HepG2 (cell line): Measurements from ENCODE around the gene MYD88. TPM values are rescaled to one million over a fixed set of nuclear protein-coding genes. Genes with fewer than 3 reads are reported as not detected.

Experiments used
- ATAC-seq: fragments of 200-7000 bp; cut with Tn5 transposase; 3 replicates; pipeline ENCODE4 v1.9.1; 2020; ENCODE audit warnings: mild to moderate bottlenecking, moderate library complexity
- BruUV-seq: library from RNA; stranded (reverse); fragments of 400-500 nt; replicated peaks from 2 replicates; lab custom pipeline; 2021; lab: Mats Ljungman, UMichigan
- CTCF ChIA-PET: fragments of 300-600 bp; formaldehyde crosslinking; extraction: SDS; loops from one replicate; lab custom pipeline; 2021; ENCODE audit warnings: low total read pairs, inconsistent platforms, low intra/inter-chr PET ratio; lab: Yijun Ruan, JAX
- POLR2A ChIA-PET: fragments of 350-600 bp; sonication (Branson Sonifier 250); formaldehyde crosslinking; loops from one replicate; lab custom pipeline; 2020; ENCODE audit warnings: antibody characterized with exemption, inconsistent platforms; lab: Yijun Ruan, JAX
- DNase-seq: peaks from one replicate; pipeline ENCODE4 v3.0.0-alpha.2; 2015; ENCODE audit warnings: low spot score
- FAIRE-seq: peaks from 3 replicates; lab custom pipeline; 2011; peaks lifted over from hg19 to GRCh38; lab: Jason Lieb, UNC
- H2AFZ ChIP-seq: one replicate; pipeline ENCODE4 v1.6.1; 2011; ENCODE audit warnings: low read length, inconsistent platforms
- H3K27ac ChIP-seq: fragments of 300-600 bp; 3 replicates; pipeline ENCODE4 v1.8.0; 2011; ENCODE audit warnings: mixed run types, mild to moderate bottlenecking, mixed read lengths, low read length, inconsistent platforms; ENCODE audit not compliant: insufficient read depth; ENCODE audit errors: extremely low read length
- H3K27me3 ChIP-seq, 2 experiments: fragments of 200-600 bp in 1 of 2; 2 replicates in 1 of 2; 3 replicates in 1 of 2; pipeline versions ENCODE4 v1.6.0 to v1.8.0; 2011; ENCODE audit warnings: low read length in 2 of 2, mild to moderate bottlenecking in 2 of 2, moderate library complexity in 2 of 2, inconsistent platforms in 1 of 2; ENCODE audit not compliant: insufficient read depth in 2 of 2, control insufficient read depth in 1 of 2
- H3K36me3 ChIP-seq, 2 experiments: fragments of 200-600 bp in 1 of 2; replicated peaks in 1 of 2; 2 replicates in 1 of 2; 3 replicates in 1 of 2; pipeline versions ENCODE4 v1.5.1 to v1.8.0; 2011; ENCODE audit warnings: low read length in 2 of 2, inconsistent platforms in 1 of 2; ENCODE audit not compliant: insufficient read depth in 2 of 2, control insufficient read depth in 1 of 2
- H3K4me1 ChIP-seq: 2 replicates; pipeline ENCODE4 v1.5.1; 2012; ENCODE audit warnings: low read length, inconsistent platforms; ENCODE audit not compliant: insufficient read depth
- H3K4me2 ChIP-seq: 2 replicates; pipeline ENCODE4 v1.6.0; 2011; ENCODE audit warnings: low read depth, low read length, inconsistent platforms
- H3K4me3 ChIP-seq, 3 experiments: fragments of 200-600 bp in 1 of 3; sonication (generic), shearing (Covaris generic) in 1 of 3; replicated peaks in 1 of 3; 2 replicates each; pipeline ENCODE4 v1.5.1; 2011 to 2016; ENCODE audit warnings: low read length in 3 of 3, inconsistent platforms in 2 of 3, low read depth in 2 of 3, mild to moderate bottlenecking in 2 of 3, control low read depth in 1 of 3, mixed read lengths in 1 of 3; ENCODE audit not compliant: insufficient read depth in 1 of 3
- H3K79me2 ChIP-seq: one replicate; pipeline ENCODE4 v1.6.1; 2011; ENCODE audit warnings: low read length, inconsistent platforms; ENCODE audit not compliant: insufficient read depth
- H3K9ac ChIP-seq: 2 replicates; pipeline ENCODE4 v1.6.0; 2011; ENCODE audit warnings: mild to moderate bottlenecking, low read depth, low read length, inconsistent platforms; ENCODE audit not compliant: insufficient read depth
- H3K9me3 ChIP-seq: 2 replicates; pipeline ENCODE4 v1.5.1; 2012; ENCODE audit warnings: mild to moderate bottlenecking, low read length
- H4K20me1 ChIP-seq: 2 replicates; pipeline ENCODE4 v1.6.0; 2011; ENCODE audit warnings: inconsistent platforms, mild to moderate bottlenecking, low read length, moderate library complexity; ENCODE audit not compliant: insufficient read depth
- JUNB ChIP-seq: sonication (generic); formaldehyde crosslinking; IDR thresholded peaks from 2 replicates; pipeline ENCODE4 v1.8.0; 2022; ENCODE audit warnings: missing genetic modification reagents, mild to moderate bottlenecking, borderline replicate concordance
- ZEB1 ChIP-seq: IDR thresholded peaks from 2 replicates; pipeline ENCODE4 v1.6.1; 2012; ENCODE audit warnings: mild to moderate bottlenecking, low read depth, inconsistent platforms; ENCODE audit not compliant: insufficient replicate concordance
- ZNF746 ChIP-seq: sonication (generic); formaldehyde crosslinking; IDR thresholded peaks from 2 replicates; pipeline ENCODE4 v1.8.0; 2022; ENCODE audit warnings: mild to moderate bottlenecking, missing genetic modification reagents
- ZNF761 ChIP-seq: sonication (generic); formaldehyde crosslinking; conservative IDR thresholded peaks from 2 replicates; pipeline ENCODE4 v1.4.0; 2020; ENCODE audit warnings: mild to moderate bottlenecking, missing genetic modification reagents
- WGBS: methylation state at CpG from one replicate; pipeline ENCODE4 v1.1.6; 2017; ENCODE audit warnings: low lambda C conversion rate; 5-methylcytosine and 5-hydroxymethylcytosine counted together
- in situ Hi-C: cut with HindIII; loops from 2 replicates; pipeline ENCODE4 v1.10.0; 2017; ENCODE audit warnings: low pct_unique_long_range_greater_than_20kb; ENCODE audit not compliant: extremely low pct_ligation_motif_present
- intact Hi-C: fragments of 100-400 bp; cut with micrococcal nuclease; formaldehyde crosslinking; loops from one replicate; pipeline ENCODE4 v1.10.0; 2022; ENCODE audit not compliant: unreplicated experiment
- polyA plus RNA-seq, 8 experiments: library from polyadenylated mRNA; depleted of rRNA in 3 of 8; stranded (reverse) in 7 of 8; unstranded in 1 of 8; fragments of >200 nt; fragmentation: Illumina TruSeq in 4 of 8; extraction: Trizol in 4 of 8; gene quantifications; 2 replicates each; pipeline versions ENCODE4 v1.2.1 to v1.2.3, GENCODE V29; 2011 to 2016; ENCODE audit warnings: low read depth in 4 of 8, missing spikeins in 1 of 8, mixed read lengths in 1 of 8; ENCODE audit not compliant: insufficient read depth in 1 of 8
- total RNA-seq, 5 experiments: library from RNA; depleted of rRNA; stranded (reverse); fragments of >200 nt; fragmentation: Illumina TruSeq; extraction: Trizol; gene quantifications; 2 replicates each; pipeline ENCODE4 v1.2.3, GENCODE V29; 2016; ENCODE audit warnings: low read depth in 1 of 5
- TF ChIP-seq, protein P1 (sequence below): sonication (generic); formaldehyde crosslinking; IDR thresholded peaks from 2 replicates; pipeline ENCODE4 v1.4.0; 2020; ENCODE audit warnings: missing genetic modification reagents
- TF ChIP-seq, protein P2 (sequence below): sonication (generic); formaldehyde crosslinking; IDR thresholded peaks from 2 replicates; pipeline ENCODE4 v1.4.0; 2020; ENCODE audit warnings: missing genetic modification reagents
- TF ChIP-seq, protein P3 (sequence below): sonication (generic); formaldehyde crosslinking; IDR thresholded peaks from 2 replicates; pipeline ENCODE4 v1.4.0; 2020; ENCODE audit warnings: mild to moderate bottlenecking, missing genetic modification reagents

Gene MYD88
- total and polyA plus RNA-seq, 2 of the 13 experiments (the other 11 are each of a cell fraction or from before 2014, with no cell fraction given), result 7.6 to 32.7 TPM

DNA sequence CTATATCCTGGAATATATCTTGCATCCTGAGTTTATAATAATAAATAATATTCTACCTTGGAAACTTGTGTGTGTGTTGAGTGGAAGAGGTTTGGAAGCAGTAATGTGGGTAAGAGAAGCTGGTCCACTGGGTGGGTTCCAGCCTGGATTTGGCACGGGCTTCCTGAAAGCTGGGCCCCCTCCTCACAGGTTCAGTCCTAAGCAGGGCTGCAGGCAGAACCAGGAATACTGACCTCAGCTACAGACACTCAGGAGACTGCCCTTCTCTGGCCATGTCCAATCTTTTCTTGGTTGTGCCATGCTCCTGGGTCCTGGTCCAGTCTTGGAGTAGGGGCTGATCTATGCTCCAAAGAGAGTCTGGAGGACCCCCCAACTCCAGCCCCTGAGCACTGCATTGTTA, 4.5 kb downstream of the MYD88 start:
- Histone ChIP-seq H3K9me3 (0 out of 2 replicates have a peak, but pooled peaks cover 9% of the 10 kb centered on the region), H3K4me1 (peaks cover 20% of the 10 kb centered on the region), H3K79me2 (peaks cover 18% of the 10 kb centered on the region), H3K27ac (no peak overlapping the region), H3K36me3 (peaks cover 2 to 18% of the 10 kb centered on the region in 2 experiments; a peak in 3 of 5 replicates), H2AFZ (no peak overlapping the region), H3K4me2 (no peak overlapping the region), H4K20me1 (no peaks in the 10 kb centered on the region), H3K27me3 (no peaks in the 10 kb centered on the region; a peak in 1 of 5 replicates), H3K9ac (no peak overlapping the region), H3K4me3 (no peak overlapping the region)
- ATAC-seq (no peak), FAIRE-seq (no peak), DNase-seq (no peak)
- ChIA-PET CTCF (no interaction called here), POLR2A (interaction anchor here (0.7 to 7.0 kb wide), 4 partner anchors 9 to 22 kb away, joined by 3 to 179 read pairs (median 6); partner anchors contain the start of gene OXSR1)
- no TSS peak for BruUV-seq
- TF ChIP-seq JUNB (CRISPR knock-in tag), result no peak
- TF ChIP-seq ZNF761 (CRISPR knock-in tag), result no peak
- TF ChIP-seq, protein P1, sequence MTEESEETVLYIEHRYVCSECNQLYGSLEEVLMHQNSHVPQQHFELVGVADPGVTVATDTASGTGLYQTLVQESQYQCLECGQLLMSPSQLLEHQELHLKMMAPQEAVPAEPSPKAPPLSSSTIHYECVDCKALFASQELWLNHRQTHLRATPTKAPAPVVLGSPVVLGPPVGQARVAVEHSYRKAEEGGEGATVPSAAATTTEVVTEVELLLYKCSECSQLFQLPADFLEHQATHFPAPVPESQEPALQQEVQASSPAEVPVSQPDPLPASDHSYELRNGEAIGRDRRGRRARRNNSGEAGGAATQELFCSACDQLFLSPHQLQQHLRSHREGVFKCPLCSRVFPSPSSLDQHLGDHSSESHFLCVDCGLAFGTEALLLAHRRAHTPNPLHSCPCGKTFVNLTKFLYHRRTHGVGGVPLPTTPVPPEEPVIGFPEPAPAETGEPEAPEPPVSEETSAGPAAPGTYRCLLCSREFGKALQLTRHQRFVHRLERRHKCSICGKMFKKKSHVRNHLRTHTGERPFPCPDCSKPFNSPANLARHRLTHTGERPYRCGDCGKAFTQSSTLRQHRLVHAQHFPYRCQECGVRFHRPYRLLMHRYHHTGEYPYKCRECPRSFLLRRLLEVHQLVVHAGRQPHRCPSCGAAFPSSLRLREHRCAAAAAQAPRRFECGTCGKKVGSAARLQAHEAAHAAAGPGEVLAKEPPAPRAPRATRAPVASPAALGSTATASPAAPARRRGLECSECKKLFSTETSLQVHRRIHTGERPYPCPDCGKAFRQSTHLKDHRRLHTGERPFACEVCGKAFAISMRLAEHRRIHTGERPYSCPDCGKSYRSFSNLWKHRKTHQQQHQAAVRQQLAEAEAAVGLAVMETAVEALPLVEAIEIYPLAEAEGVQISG, result no peak
- TF ChIP-seq, protein P2, sequence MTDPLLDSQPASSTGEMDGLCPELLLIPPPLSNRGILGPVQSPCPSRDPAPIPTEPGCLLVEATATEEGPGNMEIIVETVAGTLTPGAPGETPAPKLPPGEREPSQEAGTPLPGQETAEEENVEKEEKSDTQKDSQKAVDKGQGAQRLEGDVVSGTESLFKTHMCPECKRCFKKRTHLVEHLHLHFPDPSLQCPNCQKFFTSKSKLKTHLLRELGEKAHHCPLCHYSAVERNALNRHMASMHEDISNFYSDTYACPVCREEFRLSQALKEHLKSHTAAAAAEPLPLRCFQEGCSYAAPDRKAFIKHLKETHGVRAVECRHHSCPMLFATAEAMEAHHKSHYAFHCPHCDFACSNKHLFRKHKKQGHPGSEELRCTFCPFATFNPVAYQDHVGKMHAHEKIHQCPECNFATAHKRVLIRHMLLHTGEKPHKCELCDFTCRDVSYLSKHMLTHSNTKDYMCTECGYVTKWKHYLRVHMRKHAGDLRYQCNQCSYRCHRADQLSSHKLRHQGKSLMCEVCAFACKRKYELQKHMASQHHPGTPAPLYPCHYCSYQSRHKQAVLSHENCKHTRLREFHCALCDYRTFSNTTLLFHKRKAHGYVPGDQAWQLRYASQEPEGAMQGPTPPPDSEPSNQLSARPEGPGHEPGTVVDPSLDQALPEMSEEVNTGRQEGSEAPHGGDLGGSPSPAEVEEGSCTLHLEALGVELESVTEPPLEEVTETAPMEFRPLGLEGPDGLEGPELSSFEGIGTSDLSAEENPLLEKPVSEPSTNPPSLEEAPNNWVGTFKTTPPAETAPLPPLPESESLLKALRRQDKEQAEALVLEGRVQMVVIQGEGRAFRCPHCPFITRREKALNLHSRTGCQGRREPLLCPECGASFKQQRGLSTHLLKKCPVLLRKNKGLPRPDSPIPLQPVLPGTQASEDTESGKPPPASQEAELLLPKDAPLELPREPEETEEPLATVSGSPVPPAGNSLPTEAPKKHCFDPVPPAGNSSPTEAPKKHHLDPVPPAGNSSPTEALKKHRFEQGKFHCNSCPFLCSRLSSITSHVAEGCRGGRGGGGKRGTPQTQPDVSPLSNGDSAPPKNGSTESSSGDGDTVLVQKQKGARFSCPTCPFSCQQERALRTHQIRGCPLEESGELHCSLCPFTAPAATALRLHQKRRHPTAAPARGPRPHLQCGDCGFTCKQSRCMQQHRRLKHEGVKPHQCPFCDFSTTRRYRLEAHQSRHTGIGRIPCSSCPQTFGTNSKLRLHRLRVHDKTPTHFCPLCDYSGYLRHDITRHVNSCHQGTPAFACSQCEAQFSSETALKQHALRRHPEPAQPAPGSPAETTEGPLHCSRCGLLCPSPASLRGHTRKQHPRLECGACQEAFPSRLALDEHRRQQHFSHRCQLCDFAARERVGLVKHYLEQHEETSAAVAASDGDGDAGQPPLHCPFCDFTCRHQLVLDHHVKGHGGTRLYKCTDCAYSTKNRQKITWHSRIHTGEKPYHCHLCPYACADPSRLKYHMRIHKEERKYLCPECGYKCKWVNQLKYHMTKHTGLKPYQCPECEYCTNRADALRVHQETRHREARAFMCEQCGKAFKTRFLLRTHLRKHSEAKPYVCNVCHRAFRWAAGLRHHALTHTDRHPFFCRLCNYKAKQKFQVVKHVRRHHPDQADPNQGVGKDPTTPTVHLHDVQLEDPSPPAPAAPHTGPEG (CRISPR knock-in tag), result no peak
- no peak for TF ChIP-seq ZNF746 (CRISPR knock-in tag)
- TF ChIP-seq ZEB1, result no peak
- TF ChIP-seq, protein P3, sequence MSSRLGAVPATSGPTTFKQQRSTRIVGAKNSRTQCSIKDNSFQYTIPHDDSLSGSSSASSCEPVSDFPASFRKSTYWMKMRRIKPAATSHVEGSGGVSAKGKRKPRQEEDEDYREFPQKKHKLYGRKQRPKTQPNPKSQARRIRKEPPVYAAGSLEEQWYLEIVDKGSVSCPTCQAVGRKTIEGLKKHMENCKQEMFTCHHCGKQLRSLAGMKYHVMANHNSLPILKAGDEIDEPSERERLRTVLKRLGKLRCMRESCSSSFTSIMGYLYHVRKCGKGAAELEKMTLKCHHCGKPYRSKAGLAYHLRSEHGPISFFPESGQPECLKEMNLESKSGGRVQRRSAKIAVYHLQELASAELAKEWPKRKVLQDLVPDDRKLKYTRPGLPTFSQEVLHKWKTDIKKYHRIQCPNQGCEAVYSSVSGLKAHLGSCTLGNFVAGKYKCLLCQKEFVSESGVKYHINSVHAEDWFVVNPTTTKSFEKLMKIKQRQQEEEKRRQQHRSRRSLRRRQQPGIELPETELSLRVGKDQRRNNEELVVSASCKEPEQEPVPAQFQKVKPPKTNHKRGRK (CRISPR knock-in tag), result no peak
- 80% methylated on average over 1 of the region's 1 CpG for WGBS
- intact Hi-C loops (no loop called here), in situ Hi-C loops (loop anchor here (25.0 kb wide), 1 partner anchor 319 kb away; the partner anchor contains the start of gene ACVR2B)
